HEK293T (cell line): ENCODE measurements around the gene FMO1.

Experiments used
- CTCF ChIA-PET: fragments of 350-600 bp; formaldehyde crosslinking; extraction: SDS; loops from one replicate; lab custom pipeline; 2021; ENCODE audit warnings: antibody characterized with exemption, inconsistent platforms; lab: Yijun Ruan, JAX
- POLR2A ChIA-PET: fragments of 350-600 bp; formaldehyde crosslinking; extraction: SDS; loops from one replicate; lab custom pipeline; 2020; ENCODE audit warnings: antibody characterized with exemption, inconsistent platforms; lab: Yijun Ruan, JAX
- DNase-seq: peaks from one replicate; pipeline ENCODE4 v3.0.0; 2012; ENCODE audit warnings: mixed read lengths; ENCODE audit errors: extremely low spot score
- ARNT ChIP-seq: fragments of 450-650 bp; IDR thresholded peaks from 2 replicates; pipeline ENCODE4 v1.6.1; 2017; ENCODE audit warnings: mild to moderate bottlenecking
- BHLHE40 ChIP-seq: fragments of 450-650 bp; IDR thresholded peaks from 2 replicates; pipeline ENCODE4 v1.6.1; 2016; ENCODE audit warnings: mild to moderate bottlenecking, moderate library complexity, borderline replicate concordance
- CTBP1 ChIP-seq: fragments of 450-650 bp; IDR thresholded peaks from 2 replicates; pipeline ENCODE4 v1.6.1; 2016; ENCODE audit warnings: borderline replicate concordance
- ELF4 ChIP-seq: fragments of 450-650 bp; IDR thresholded peaks from 2 replicates; pipeline ENCODE4 v1.6.1; 2017; ENCODE audit warnings: antibody characterized with exemption
- FOXA1 ChIP-seq: fragments of 450-650 bp; IDR thresholded peaks from 2 replicates; pipeline ENCODE4 v1.6.1; 2016; ENCODE audit warnings: mild to moderate bottlenecking
- FOXK2 ChIP-seq: fragments of 450-650 bp; IDR thresholded peaks from 2 replicates; pipeline ENCODE4 v1.6.1; 2016; ENCODE audit warnings: mild to moderate bottlenecking
- FOXM1 ChIP-seq: fragments of 450-650 bp; IDR thresholded peaks from 2 replicates; pipeline ENCODE4 v1.6.1; 2017; ENCODE audit warnings: mild to moderate bottlenecking, borderline replicate concordance
- HDGF ChIP-seq: fragments of 450-650 bp; IDR thresholded peaks from 2 replicates; pipeline ENCODE4 v1.6.1; 2017; ENCODE audit warnings: antibody characterized with exemption, borderline replicate concordance
- L3MBTL2 ChIP-seq: fragments of 450-650 bp; conservative IDR thresholded peaks from 2 replicates; pipeline ENCODE4 v1.6.1; 2016; ENCODE audit warnings: mild to moderate bottlenecking
- LEF1 ChIP-seq: fragments of 450-650 bp; IDR thresholded peaks from 2 replicates; pipeline ENCODE4 v1.6.1; 2017; ENCODE audit warnings: mild to moderate bottlenecking, borderline replicate concordance
- NFRKB ChIP-seq: fragments of 450-650 bp; IDR thresholded peaks from 2 replicates; pipeline ENCODE4 v1.6.1; 2016; ENCODE audit warnings: mild to moderate bottlenecking, moderate library complexity
- SP1 ChIP-seq: fragments of 450-650 bp; IDR thresholded peaks from 2 replicates; pipeline ENCODE4 v1.6.1; 2017
- SUZ12 ChIP-seq: fragments of 450-650 bp; IDR thresholded peaks from 2 replicates; pipeline ENCODE4 v1.6.1; 2016; ENCODE audit warnings: mild to moderate bottlenecking
- TARDBP ChIP-seq: fragments of 450-650 bp; IDR thresholded peaks from 2 replicates; pipeline ENCODE4 v1.6.1; 2016
- ZNF384 ChIP-seq: fragments of 450-650 bp; IDR thresholded peaks from 2 replicates; pipeline ENCODE4 v1.6.1; 2016
- TF ChIP-seq, protein P1 (sequence below): fragments of 450-650 bp; IDR thresholded peaks from 2 replicates; pipeline ENCODE4 v1.6.1; 2016

FMO1 gene

GRCh38 chr1:171311771-171312558, 63.7 kb downstream of the FMO1 start:
- CTCF ChIA-PET, result interaction anchor here (0.6 to 2.5 kb wide), 5 partner anchors 35 to 729 kb away, joined by 3 to 19 read pairs (median 5); no protein-coding TSS in a partner anchor
- POLR2A ChIA-PET, result no interaction called here
- TF ChIP-seq HDGF (no peak), NFRKB (no peak), L3MBTL2 (no peak), ELF4 (no peak)
- DNase-seq, result no peak

DNA sequence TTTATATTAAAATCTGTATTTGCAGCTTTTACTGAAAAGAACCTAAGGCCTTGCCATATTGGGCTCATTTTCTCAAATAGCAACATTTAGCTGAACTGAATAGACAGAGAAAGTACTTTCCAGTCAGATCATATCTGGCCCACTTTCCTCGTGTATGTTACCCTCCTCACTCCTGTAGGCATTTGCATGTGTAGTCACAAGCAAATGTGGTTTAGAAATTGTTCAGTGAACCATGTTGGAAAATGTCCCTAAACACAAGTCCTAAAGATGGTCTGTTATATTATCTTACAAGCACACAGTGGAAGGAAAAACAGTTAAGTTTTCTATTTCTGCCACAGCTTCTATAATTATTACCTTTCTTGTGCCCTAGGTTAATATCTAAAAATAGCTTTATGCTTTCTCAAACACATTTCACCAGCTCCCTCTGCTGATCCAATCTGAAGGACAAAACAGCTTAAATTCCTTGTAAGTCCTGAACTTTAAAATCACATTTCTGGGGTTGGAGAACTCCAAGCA, 65.1 kb downstream of the FMO1 start:
- ChIA-PET POLR2A (interaction anchor here (0.6 to 1.6 kb wide), 3 partner anchors 19 to 173 kb away, joined by 3 to 5 read pairs (median 4); no protein-coding TSS in a partner anchor), CTCF (interaction anchor here (0.5 to 2.5 kb wide), 18 partner anchors 8 to 1710 kb away, joined by 3 to 19 read pairs (median 4); partner anchors contain the start of gene FMO1)
- TF ChIP-seq FOXM1, result no peak
- TF ChIP-seq FOXK2, result no peak
- TF ChIP-seq NFRKB, result no peak
- TF ChIP-seq SUZ12, result no peak
- TF ChIP-seq BHLHE40, result no peak
- TF ChIP-seq, protein P1, sequence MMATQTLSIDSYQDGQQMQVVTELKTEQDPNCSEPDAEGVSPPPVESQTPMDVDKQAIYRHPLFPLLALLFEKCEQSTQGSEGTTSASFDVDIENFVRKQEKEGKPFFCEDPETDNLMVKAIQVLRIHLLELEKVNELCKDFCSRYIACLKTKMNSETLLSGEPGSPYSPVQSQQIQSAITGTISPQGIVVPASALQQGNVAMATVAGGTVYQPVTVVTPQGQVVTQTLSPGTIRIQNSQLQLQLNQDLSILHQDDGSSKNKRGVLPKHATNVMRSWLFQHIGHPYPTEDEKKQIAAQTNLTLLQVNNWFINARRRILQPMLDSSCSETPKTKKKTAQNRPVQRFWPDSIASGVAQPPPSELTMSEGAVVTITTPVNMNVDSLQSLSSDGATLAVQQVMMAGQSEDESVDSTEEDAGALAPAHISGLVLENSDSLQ, result no peak
- TF ChIP-seq FOXA1, result no peak
- no peak for TF ChIP-seq HDGF
- no peak for TF ChIP-seq TARDBP
- no peak for TF ChIP-seq L3MBTL2
- TF ChIP-seq ELF4, result no peak
- no peak for TF ChIP-seq LEF1
- no peak for TF ChIP-seq CTBP1
- TF ChIP-seq ARNT, result no peak
- TF ChIP-seq SP1, result no peak
- TF ChIP-seq ZNF384, result no peak
- DNase-seq, result no peak

DNA sequence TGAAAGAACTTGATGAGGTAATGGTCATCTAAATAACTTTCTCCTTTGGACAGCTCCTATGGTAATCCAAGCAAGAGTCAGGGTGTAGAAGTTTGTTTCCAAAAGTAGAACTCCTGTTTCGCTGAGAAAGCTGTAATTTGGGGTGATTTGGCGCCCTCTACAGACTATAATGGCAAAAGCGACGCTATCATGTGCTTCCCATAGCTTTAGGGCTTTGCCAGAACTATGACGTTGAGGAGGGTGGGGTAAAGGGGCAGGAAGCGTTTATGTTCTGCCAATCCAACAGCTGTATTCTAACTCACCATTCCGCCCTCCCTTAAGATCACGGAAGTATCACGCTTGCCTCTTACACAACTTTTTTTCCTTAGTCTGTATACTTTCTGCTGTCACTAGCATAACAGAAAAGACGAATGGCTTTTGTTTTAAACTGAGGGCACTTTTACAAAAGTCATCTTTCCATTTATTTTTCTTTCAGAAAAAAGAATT, 65.6 kb downstream of the FMO1 start, which contains the start of gene FMO4:
FMO4 (plus strand) TSS at position 349 of the 486 bp plus-strand sequence. CDS start 5,643 bp downstream, outside the sequence.
- TF ChIP-seq, protein P1, result peak; percentile 92
- TF ChIP-seq ELF4, result peak; percentile 64
- no peak for TF ChIP-seq FOXA1
- TF ChIP-seq FOXM1, result no peak; the same call in 1 of the 2 replicates
- no peak for TF ChIP-seq CTBP1
- TF ChIP-seq HDGF, result no peak
- no peak for TF ChIP-seq SP1
- no peak for TF ChIP-seq NFRKB
- TF ChIP-seq SUZ12, result no peak
- TF ChIP-seq TARDBP, result no peak
- peak; percentile 42 for TF ChIP-seq ZNF384
- TF ChIP-seq BHLHE40, result no peak
- TF ChIP-seq ARNT, result no peak
- TF ChIP-seq L3MBTL2, result peak; percentile 51
- no peak for TF ChIP-seq FOXK2
- TF ChIP-seq LEF1, result no peak
- ChIA-PET POLR2A (interaction anchor here (0.6 to 1.6 kb wide), 3 partner anchors 19 to 173 kb away, joined by 3 to 5 read pairs (median 4); no protein-coding TSS in a partner anchor), CTCF (interaction anchor here (0.5 to 2.5 kb wide), 20 partner anchors 8 to 1710 kb away, joined by 3 to 19 read pairs (median 4); partner anchors contain the start of gene FMO1)
- DNase-seq, result peak; percentile 96

DNA sequence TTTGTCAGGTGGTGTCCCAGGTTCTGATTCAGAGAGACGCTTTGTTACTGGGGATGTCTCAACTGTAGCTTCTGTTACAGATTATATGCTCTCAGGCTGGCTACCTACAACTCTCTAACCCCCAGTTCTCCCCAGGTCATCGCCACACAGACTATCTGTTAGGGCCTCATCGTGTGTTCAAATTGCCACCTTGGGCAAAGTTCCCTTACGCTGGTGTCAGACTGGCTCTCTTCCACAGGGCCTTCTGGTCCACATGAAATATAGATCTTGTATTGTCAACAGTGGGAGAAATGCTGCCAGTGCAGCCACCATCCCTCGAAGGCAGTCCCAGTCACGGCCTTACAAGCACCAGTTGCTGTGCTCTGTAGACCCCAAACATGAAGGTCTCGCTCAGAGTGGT, 81.0 kb downstream of the FMO1 start:
- DNase-seq, result no peak
- ChIA-PET CTCF (no interaction called here), POLR2A (no interaction called here)
- no peak for TF ChIP-seq FOXM1
- TF ChIP-seq FOXA1, result no peak
- TF ChIP-seq ELF4, result no peak
- no peak for TF ChIP-seq LEF1
- TF ChIP-seq FOXK2, result no peak
- no peak for TF ChIP-seq SUZ12
- TF ChIP-seq HDGF, result no peak
- TF ChIP-seq TARDBP, result no peak
- no peak for TF ChIP-seq SP1
- no peak for TF ChIP-seq ARNT
- no peak for TF ChIP-seq CTBP1
- TF ChIP-seq, protein P1, result no peak
- no peak for TF ChIP-seq BHLHE40
- no peak for TF ChIP-seq L3MBTL2
- no peak for TF ChIP-seq ZNF384
- no peak for TF ChIP-seq NFRKB

DNA sequence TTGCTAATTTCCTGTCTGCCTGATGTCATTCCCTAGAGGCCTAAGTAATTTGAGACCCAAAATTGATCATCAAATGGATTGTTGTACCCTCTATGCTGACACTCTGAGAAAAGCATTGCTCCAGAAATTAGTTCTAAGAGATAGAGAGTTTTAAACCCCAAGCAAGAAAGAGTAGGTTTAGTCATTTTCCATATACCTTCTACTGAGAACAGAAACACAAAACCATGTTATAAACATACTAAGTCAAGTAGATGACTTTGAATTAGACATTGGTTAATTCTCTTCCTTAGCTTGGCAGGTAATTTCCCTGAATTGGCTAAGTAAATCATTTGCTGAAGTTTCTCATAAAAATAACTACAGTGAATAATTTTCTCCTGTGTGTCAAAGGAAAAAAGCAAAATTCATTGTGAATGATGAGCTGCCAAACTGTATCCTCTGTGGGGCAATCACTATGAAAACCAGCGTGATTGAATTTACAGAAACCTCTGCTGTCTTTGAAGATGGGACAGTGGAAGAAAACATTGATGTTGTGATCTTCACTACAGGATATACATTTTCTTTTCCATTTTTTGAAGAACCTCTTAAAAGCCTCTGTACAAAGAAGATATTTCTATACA, 85.8 kb downstream of the FMO1 start:
- POLR2A ChIA-PET, result no interaction called here
- CTCF ChIA-PET, result no interaction called here
- TF ChIP-seq ZNF384, result no peak
- TF ChIP-seq ARNT, result no peak
- TF ChIP-seq, protein P1, result no peak
- no peak for TF ChIP-seq NFRKB
- TF ChIP-seq HDGF, result no peak
- no peak for TF ChIP-seq ELF4
- no peak for DNase-seq
